Activated CD8-positive, alpha-beta memory T cell treated with anti-CD3 and anti-CD28 coated beads for 48 hours (primary cell): Measurements from ENCODE around the gene ASPHD2.
"Not testable (repeated sequence)": the region's sequence is repeated elsewhere in the genome, so short reads cannot be mapped to it uniquely, and the experiment has no call there.

Experiments used
- DNase-seq, 3 experiments: peaks; one replicate each; pipeline ENCODE4 v3.0.0-alpha.2; 2020; ENCODE audit warnings: low read depth in 2 of 3, low spot score in 2 of 3

Gene ASPHD2

GRCh38 chr22:26428515-26429457 lies at the start of gene ASPHD2:
Gene ASPHD2 (plus strand): TSS chr22:26429260. CDS start chr22:26433616, 4,356 bp downstream.
- DNase-seq: peak; percentile 35 to 74 (median 57)

GRCh38 chr22:26380072-26380830 lies 48.8 kb upstream of the ASPHD2 start:
- no peak for DNase-seq

- DNase-seq: no peak
Observed at GRCh38 chr22:26382782-26383181, 46.3 kb upstream of the ASPHD2 start.

- no peak for DNase-seq
Observed at GRCh38 chr22:26383968-26384556, 45.0 kb upstream of the ASPHD2 start.

GRCh38 chr22:26385164-26385563 lies 43.9 kb upstream of the ASPHD2 start:
- no peak for DNase-seq

- no peak for DNase-seq
Observed at GRCh38 chr22:26389125-26389524, 39.9 kb upstream of the ASPHD2 start.

GRCh38 chr22:26391091-26391490 lies 38.0 kb upstream of the ASPHD2 start:
- DNase-seq: no peak

- no peak for DNase-seq
Observed at GRCh38 chr22:26391623-26392022, 37.4 kb upstream of the ASPHD2 start.

- no peak for DNase-seq
Observed at GRCh38 chr22:26393929-26394328, 35.1 kb upstream of the ASPHD2 start.

GRCh38 chr22:26394777-26395176 lies 34.3 kb upstream of the ASPHD2 start:
- DNase-seq: no peak

- DNase-seq: no peak
Observed at GRCh38 chr22:26395926-26396325, 33.1 kb upstream of the ASPHD2 start.

- DNase-seq: peak in 1 of 3 experiments; percentile 20
Observed at GRCh38 chr22:26398741-26399153, 30.3 kb upstream of the ASPHD2 start.

- DNase-seq: no peak
Observed at GRCh38 chr22:26399289-26399688, 29.8 kb upstream of the ASPHD2 start.

- DNase-seq: no peak
Observed at GRCh38 chr22:26401726-26402125, 27.3 kb upstream of the ASPHD2 start.

- DNase-seq: no peak
Observed at GRCh38 chr22:26404851-26405421, 24.1 kb upstream of the ASPHD2 start.

GRCh38 chr22:26406118-26406517 lies 22.9 kb upstream of the ASPHD2 start:
- DNase-seq: no peak

- not testable (repeated sequence) for DNase-seq
Observed at GRCh38 chr22:26408562-26409220, 20.4 kb upstream of the ASPHD2 start.

- no peak for DNase-seq
Observed at GRCh38 chr22:26409719-26410335, 19.2 kb upstream of the ASPHD2 start.

- DNase-seq: no peak
Observed at GRCh38 chr22:26410386-26410785, 18.7 kb upstream of the ASPHD2 start.

- DNase-seq: no peak
Observed at GRCh38 chr22:26414347-26414746, 14.7 kb upstream of the ASPHD2 start.
